HCT116 (cell line): ENCODE data around the gene CBFB.

Experiments used
- ELF1 ChIP-seq: IDR thresholded peaks from 2 replicates; pipeline ENCODE4 v1.6.1; 2012; ENCODE audit warnings: low read depth, borderline replicate concordance
- EZH2 ChIP-seq: fragments of 200-600 bp; sonication (generic); IDR thresholded peaks from 2 replicates; pipeline ENCODE4 v1.6.1; 2017; ENCODE audit warnings: antibody characterized with exemption, mixed run types
- EZH2phosphoT487 ChIP-seq: fragments of 200-600 bp; IDR thresholded peaks from 2 replicates; pipeline ENCODE4 v1.6.1; 2018; ENCODE audit warnings: antibody characterized with exemption, borderline replicate concordance
- MAX ChIP-seq: IDR thresholded peaks from 2 replicates; pipeline ENCODE4 v1.6.1; 2012
- POLR2A ChIP-seq: IDR thresholded peaks from 2 replicates; pipeline ENCODE4 v1.7.0; 2011; ENCODE audit warnings: borderline replicate concordance; ENCODE audit not compliant: insufficient read depth, insufficient read length; ENCODE audit errors: extremely low read depth
- POLR2AphosphoS5 ChIP-seq: IDR thresholded peaks from 2 replicates; pipeline ENCODE4 v1.6.1; 2011; ENCODE audit warnings: mild to moderate bottlenecking, low read depth, low read length, moderate library complexity
- SIN3A ChIP-seq: IDR thresholded peaks from 2 replicates; pipeline ENCODE4 v1.6.1; 2012; ENCODE audit warnings: low read depth
- ZNF274 ChIP-seq: fragments of 200-500 bp; sonication (Bioruptor generic); IDR thresholded peaks from 2 replicates; pipeline ENCODE4 v1.6.1; 2014; ENCODE audit warnings: mild to moderate bottlenecking, low read depth, low read length, inconsistent platforms
- TF ChIP-seq, protein P1 (sequence below), 3 experiments: fragments of 200-600 bp in 1 of 3; sonication (generic) in 1 of 3; IDR thresholded peaks in 2 of 3; conservative IDR thresholded peaks in 1 of 3; 2 replicates each; pipeline ENCODE4 v1.5.1; 2012 to 2017; ENCODE audit warnings: low read depth in 2 of 3, low read length in 2 of 3, antibody characterized with exemption in 1 of 3, borderline replicate concordance in 1 of 3, control low read depth in 1 of 3, mild to moderate bottlenecking in 1 of 3, mixed read lengths in 1 of 3, mixed run types in 1 of 3, moderate library complexity in 1 of 3; ENCODE audit not compliant: insufficient read depth in 1 of 3
- TF ChIP-seq, protein P2 (sequence below): IDR thresholded peaks from 2 replicates; pipeline ENCODE4 v1.6.1; 2012; ENCODE audit warnings: low read depth

GRCh38 chr16:67014634-67015312, 14.2 kb upstream of the CBFB start:
- TF ChIP-seq, protein P1, sequence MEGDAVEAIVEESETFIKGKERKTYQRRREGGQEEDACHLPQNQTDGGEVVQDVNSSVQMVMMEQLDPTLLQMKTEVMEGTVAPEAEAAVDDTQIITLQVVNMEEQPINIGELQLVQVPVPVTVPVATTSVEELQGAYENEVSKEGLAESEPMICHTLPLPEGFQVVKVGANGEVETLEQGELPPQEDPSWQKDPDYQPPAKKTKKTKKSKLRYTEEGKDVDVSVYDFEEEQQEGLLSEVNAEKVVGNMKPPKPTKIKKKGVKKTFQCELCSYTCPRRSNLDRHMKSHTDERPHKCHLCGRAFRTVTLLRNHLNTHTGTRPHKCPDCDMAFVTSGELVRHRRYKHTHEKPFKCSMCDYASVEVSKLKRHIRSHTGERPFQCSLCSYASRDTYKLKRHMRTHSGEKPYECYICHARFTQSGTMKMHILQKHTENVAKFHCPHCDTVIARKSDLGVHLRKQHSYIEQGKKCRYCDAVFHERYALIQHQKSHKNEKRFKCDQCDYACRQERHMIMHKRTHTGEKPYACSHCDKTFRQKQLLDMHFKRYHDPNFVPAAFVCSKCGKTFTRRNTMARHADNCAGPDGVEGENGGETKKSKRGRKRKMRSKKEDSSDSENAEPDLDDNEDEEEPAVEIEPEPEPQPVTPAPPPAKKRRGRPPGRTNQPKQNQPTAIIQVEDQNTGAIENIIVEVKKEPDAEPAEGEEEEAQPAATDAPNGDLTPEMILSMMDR (IDR thresholded peaks at IDR 0.05 in 2 of 3, conservative IDR thresholded peaks at IDR 0.05 in 1 of 3; ENCODE audit: borderline replicate concordance in 1 of 3, insufficient read depth in 1 of 3, low read depth in 2 of 3, low read length in 2 of 3) = no peak
- TF ChIP-seq POLR2AphosphoS5 = no peak
- TF ChIP-seq EZH2phosphoT487 = no peak
- TF ChIP-seq POLR2A = no peak
- TF ChIP-seq, protein P2, sequence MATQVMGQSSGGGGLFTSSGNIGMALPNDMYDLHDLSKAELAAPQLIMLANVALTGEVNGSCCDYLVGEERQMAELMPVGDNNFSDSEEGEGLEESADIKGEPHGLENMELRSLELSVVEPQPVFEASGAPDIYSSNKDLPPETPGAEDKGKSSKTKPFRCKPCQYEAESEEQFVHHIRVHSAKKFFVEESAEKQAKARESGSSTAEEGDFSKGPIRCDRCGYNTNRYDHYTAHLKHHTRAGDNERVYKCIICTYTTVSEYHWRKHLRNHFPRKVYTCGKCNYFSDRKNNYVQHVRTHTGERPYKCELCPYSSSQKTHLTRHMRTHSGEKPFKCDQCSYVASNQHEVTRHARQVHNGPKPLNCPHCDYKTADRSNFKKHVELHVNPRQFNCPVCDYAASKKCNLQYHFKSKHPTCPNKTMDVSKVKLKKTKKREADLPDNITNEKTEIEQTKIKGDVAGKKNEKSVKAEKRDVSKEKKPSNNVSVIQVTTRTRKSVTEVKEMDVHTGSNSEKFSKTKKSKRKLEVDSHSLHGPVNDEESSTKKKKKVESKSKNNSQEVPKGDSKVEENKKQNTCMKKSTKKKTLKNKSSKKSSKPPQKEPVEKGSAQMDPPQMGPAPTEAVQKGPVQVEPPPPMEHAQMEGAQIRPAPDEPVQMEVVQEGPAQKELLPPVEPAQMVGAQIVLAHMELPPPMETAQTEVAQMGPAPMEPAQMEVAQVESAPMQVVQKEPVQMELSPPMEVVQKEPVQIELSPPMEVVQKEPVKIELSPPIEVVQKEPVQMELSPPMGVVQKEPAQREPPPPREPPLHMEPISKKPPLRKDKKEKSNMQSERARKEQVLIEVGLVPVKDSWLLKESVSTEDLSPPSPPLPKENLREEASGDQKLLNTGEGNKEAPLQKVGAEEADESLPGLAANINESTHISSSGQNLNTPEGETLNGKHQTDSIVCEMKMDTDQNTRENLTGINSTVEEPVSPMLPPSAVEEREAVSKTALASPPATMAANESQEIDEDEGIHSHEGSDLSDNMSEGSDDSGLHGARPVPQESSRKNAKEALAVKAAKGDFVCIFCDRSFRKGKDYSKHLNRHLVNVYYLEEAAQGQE = no peak
- no peak for TF ChIP-seq ZNF274
- TF ChIP-seq EZH2 = no peak
- no peak for TF ChIP-seq MAX
- no peak for TF ChIP-seq SIN3A
- TF ChIP-seq ELF1 = no peak
